HFFc6 (cell line): Measurements from ENCODE around the gene RANBP17. TPM values are rescaled to one million over a fixed set of nuclear protein-coding genes. Genes with fewer than 3 reads are reported as not detected.

Experiments
- DNase-seq: peaks from one replicate; pipeline ENCODE4 v3.0.0-alpha.2; 2018
- H3K27ac Mint-ChIP-seq: 2 replicates; pipeline ENCODE4 v1.8.0; 2020; ENCODE audit warnings: mild to moderate bottlenecking, mixed read lengths
- H3K27me3 Mint-ChIP-seq: 2 replicates; pipeline ENCODE4 v1.8.0; 2021; ENCODE audit warnings: mild to moderate bottlenecking, moderate library complexity, mixed read lengths; ENCODE audit not compliant: insufficient read depth
- H3K36me3 Mint-ChIP-seq: 2 replicates; pipeline ENCODE4 v1.8.0; 2021; ENCODE audit warnings: low read depth, mixed read lengths
- H3K4me1 Mint-ChIP-seq: 2 replicates; pipeline ENCODE4 v1.8.0; 2020; ENCODE audit warnings: low read depth, mixed read lengths
- H3K4me3 Mint-ChIP-seq: 2 replicates; pipeline ENCODE4 v1.8.0; 2020; ENCODE audit warnings: mild to moderate bottlenecking, moderate library complexity, mixed read lengths
- H3K9me3 Mint-ChIP-seq: 2 replicates; pipeline ENCODE4 v1.8.0; 2020; ENCODE audit warnings: mild to moderate bottlenecking, mixed read lengths
- total RNA-seq, 6 experiments: library from RNA; stranded (reverse); fragmentation: NEBNext Ultra II Directional; extraction: Animal tissue kit (Norgen Biotek cat#: 25700); gene quantifications; 2 replicates in 1 of 6; 3 replicates in 5 of 6; pipeline ENCODE4 v1.2.3, GENCODE V29; 2021
- TF ChIP-seq, protein P1 (sequence below): fragments of 200-600 bp; sonication (generic); IDR thresholded peaks from 2 replicates; pipeline ENCODE4 v1.5.0; 2021; ENCODE audit warnings: antibody characterized with exemption, mild to moderate bottlenecking

RANBP17 gene
- total RNA-seq, 6 experiments from 2014 or later, result 3.3 to 7.2 (median 4.9) TPM

DNA sequence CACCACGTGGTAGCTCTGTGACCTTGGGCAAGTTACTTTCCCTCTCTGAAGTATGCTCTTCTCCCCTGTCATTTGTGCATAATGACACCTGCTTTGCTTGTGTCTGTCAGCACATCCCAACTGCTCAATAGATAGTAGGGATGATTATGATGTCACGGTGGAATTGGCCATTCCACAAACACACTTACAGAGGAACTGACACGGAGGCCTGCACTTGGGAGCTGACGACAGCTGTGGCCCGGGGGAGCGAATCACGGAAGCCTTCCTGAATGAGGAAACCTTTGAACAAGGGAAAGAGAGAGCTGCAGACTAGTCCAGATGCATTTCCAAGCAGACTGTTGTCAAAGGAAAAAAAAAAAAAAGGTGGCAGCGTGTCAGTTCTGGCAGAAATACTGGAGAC is 468.2 kb downstream of the RANBP17 start:
- Mint-ChIP-seq H3K4me1 (no peaks in the 10 kb centered on the region), H3K4me3 (no peak overlapping the region), H3K27me3 (peaks cover 40% of the 10 kb centered on the region), H3K36me3 (no peaks in the 10 kb centered on the region), H3K27ac (no peak overlapping the region), H3K9me3 (no peaks in the 10 kb centered on the region)
- TF ChIP-seq, protein P1, sequence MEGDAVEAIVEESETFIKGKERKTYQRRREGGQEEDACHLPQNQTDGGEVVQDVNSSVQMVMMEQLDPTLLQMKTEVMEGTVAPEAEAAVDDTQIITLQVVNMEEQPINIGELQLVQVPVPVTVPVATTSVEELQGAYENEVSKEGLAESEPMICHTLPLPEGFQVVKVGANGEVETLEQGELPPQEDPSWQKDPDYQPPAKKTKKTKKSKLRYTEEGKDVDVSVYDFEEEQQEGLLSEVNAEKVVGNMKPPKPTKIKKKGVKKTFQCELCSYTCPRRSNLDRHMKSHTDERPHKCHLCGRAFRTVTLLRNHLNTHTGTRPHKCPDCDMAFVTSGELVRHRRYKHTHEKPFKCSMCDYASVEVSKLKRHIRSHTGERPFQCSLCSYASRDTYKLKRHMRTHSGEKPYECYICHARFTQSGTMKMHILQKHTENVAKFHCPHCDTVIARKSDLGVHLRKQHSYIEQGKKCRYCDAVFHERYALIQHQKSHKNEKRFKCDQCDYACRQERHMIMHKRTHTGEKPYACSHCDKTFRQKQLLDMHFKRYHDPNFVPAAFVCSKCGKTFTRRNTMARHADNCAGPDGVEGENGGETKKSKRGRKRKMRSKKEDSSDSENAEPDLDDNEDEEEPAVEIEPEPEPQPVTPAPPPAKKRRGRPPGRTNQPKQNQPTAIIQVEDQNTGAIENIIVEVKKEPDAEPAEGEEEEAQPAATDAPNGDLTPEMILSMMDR, result no peak
- DNase-seq, result no peak

DNA sequence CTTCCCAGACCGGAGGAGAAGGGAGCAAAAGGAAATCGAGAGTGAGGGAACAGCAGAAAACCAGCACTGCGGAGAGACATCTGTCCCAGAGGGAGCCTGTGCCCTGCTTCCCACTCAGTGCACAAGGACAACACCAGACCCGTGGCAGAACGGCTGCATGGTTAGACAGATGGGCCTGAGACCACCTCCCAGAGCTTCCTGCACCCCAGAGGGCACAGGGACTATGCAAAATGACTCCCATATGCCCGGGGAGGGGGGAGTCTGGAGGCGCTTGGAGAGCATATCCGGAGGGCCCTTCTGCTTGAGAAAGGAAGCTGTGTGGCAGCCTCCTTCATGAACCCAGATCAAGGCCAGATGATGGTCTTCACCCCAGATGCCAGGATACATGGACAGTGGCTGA is 473.8 kb downstream of the RANBP17 start:
- TF ChIP-seq, protein P1, result no peak
- H3K4me3 Mint-ChIP-seq, result no peak overlapping the region
- peaks cover 14% of the 10 kb centered on the region for H3K27me3 Mint-ChIP-seq
- DNase-seq, result no peak
- peaks cover 17% of the 10 kb centered on the region for H3K4me1 Mint-ChIP-seq
- no peaks in the 10 kb centered on the region for H3K9me3 Mint-ChIP-seq
- H3K27ac Mint-ChIP-seq, result no peak overlapping the region
- H3K36me3 Mint-ChIP-seq, result no peaks in the 10 kb centered on the region

DNA sequence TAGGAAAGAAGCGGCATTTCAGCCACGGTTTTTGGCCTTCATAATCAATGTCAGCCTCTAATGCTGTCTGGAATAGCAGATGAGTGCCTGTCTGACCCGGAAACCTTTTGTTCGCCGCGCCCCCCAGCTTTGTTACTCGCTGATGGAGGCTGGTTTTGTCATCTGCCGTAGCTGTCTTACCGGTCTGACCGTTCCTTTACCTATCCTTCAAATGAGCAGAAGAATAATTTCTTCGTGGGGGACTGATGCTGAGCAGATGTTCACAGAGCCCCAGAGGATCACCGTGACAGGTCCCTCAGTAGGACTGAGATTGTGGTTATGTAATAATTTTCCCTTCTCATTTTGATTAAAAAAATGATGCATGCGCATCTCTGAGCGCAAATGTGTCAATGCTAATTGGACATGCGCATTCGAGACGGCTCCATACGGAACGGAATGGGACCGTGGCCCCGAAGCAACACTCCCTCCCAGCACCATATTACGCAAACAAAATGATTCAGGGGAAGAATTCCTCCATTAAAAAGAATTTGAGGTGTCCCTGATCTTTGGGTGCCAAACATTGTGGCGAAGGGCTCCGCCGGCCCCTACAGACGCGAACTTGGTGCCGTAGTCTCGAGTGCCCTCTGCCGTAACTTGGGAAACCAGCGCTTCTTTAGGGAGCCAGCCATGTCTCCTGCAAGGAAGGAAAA is 474.8 kb downstream of the RANBP17 start:
- peak; percentile 58 for DNase-seq
- no peaks in the 10 kb centered on the region for H3K36me3 Mint-ChIP-seq
- no peak overlapping the region for H3K27ac Mint-ChIP-seq
- H3K4me3 Mint-ChIP-seq, result peak overlapping the region; percentile 92
- TF ChIP-seq, protein P1, result peak; percentile 78
- H3K4me1 Mint-ChIP-seq, result peaks cover 17% of the 10 kb centered on the region
- peaks cover 14% of the 10 kb centered on the region for H3K27me3 Mint-ChIP-seq
- H3K9me3 Mint-ChIP-seq, result no peaks in the 10 kb centered on the region

DNA sequence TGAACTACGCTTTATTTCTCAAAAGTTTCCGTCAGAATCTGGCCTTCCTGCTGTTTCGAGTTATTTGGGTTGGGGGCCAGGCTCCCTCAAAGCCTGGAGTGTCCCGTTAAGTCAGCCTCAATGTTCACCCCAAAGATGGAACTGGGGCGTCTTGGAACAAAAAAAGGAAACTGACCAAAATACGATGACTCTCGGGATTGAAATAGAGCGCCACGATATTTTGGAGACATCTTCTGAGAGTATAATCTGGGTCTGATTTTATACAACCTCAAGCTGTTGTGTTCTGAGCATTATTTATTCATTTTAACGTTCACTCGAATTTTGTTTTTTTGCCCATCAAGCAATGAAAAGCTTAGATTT is 475.4 kb downstream of the RANBP17 start:
- peaks cover 12% of the 10 kb centered on the region for H3K27me3 Mint-ChIP-seq
- H3K36me3 Mint-ChIP-seq, result no peaks in the 10 kb centered on the region
- H3K4me3 Mint-ChIP-seq, result peak overlapping the region; percentile 92
- TF ChIP-seq, protein P1, result peak; percentile 23
- no peaks in the 10 kb centered on the region for H3K9me3 Mint-ChIP-seq
- H3K4me1 Mint-ChIP-seq, result peaks cover 17% of the 10 kb centered on the region
- H3K27ac Mint-ChIP-seq, result no peak overlapping the region; the same call in 1 of the 2 replicates
- no peak for DNase-seq

DNA sequence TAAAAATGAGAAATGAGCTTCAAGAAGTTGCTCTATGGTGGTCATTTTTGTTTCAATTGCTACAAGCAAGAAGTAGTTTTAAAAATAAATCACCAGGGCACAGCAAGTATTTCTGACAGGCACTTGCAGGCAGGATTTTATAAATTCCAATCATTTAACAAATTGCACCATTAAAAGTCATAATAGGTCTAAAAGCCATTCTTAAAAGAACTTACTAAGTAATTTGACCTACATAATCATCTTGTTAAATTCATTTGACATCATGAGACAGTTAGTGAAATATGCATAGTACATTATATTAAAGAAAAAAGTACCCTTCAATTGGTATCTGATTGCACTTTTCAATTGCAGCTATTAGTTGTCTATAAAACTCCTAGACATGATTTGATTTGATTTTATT is 478.2 kb downstream of the RANBP17 start:
- Mint-ChIP-seq H3K27me3 (peaks cover 6% of the 10 kb centered on the region), H3K9me3 (no peaks in the 10 kb centered on the region), H3K4me1 (peaks cover 21% of the 10 kb centered on the region), H3K36me3 (no peaks in the 10 kb centered on the region), H3K27ac (no peak overlapping the region), H3K4me3 (no peak overlapping the region)
- DNase-seq, result no peak
- TF ChIP-seq, protein P1, result no peak
